ENCODE data around the gene PSTK. TPM values are rescaled to one million over a fixed set of nuclear protein-coding genes. Genes with fewer than 3 reads are reported as not detected.

The PSTK gene
- total RNA-seq (1 to 10 TPM in 8 of 9 donors, under 1 TPM in 1; 0.97 to 3.9 (median 2.0) TPM), polyA plus RNA-seq (1 to 10 TPM; 1.9 to 3.3 TPM)
- long read RNA-seq, donor 1, partial matches to known transcripts, result 0 of 3 reads
- long read RNA-seq, donor 1, other reads (novel, unspliced or antisense), result 0 of 3 reads
- long read RNA-seq, donor 2, partial matches to known transcripts, result 0 of 5 reads
- long read RNA-seq, donor 2, other reads (novel, unspliced or antisense), result 2 of 5 reads
- long read RNA-seq, donor 3, partial matches to known transcripts, result 1 of 2 reads
- long read RNA-seq, donor 3, other reads (novel, unspliced or antisense), result 0 of 2 reads

GRCh38 chr10:122980209-122981065 is at the start of gene PSTK:
Gene PSTK, plus strand, starts transcription at chr10:122980401. Its CDS starts 79 bp downstream, at chr10:122980480.
- Histone ChIP-seq H3K27ac (peak within 1 kb of the TSS; percentile 86 to 96 (median 92)), H3K36me3 (peaks cover 0 to 13% (median 3%) of the 10 kb centered on the region in 9 donors), H3K4me3 (peak within 1 kb of the TSS; percentile 41 to 92 (median 74)), H3K27me3 (no peaks in the 10 kb centered on the region), H3K4me1 (peaks cover 0 to 13% (median 6%) of the 10 kb centered on the region in 12 donors), H3K9me3 (no peaks in the 10 kb centered on the region)
- ATAC-seq, result peak; percentile 97 to 99 (median 99)
- TF ChIP-seq POLR2A (IDR thresholded peaks at IDR 0.05), result peak in 1 of 2 donors; percentile 53
- peak; percentile 86 to 98 (median 95) for TF ChIP-seq CTCF (IDR thresholded peaks at IDR 0.05)
- peak; percentile 91 to 96 (median 94) for DNase-seq
- intact Hi-C loops (cut with DNase I), result loop anchor here in 5 of 10 donors (1.0 to 10.0 kb wide), 5 partner anchors 26 to 606 kb away; partner anchors contain the start of genes C10orf88 (in 4 of the 5), IKZF5 (in 2 of the 5), ACADSB (in 1 of the 5) and PLEKHA1 (in 1 of the 5)
- 0 to 4% (median 1%) methylated on average over 21 to 73 of the region's 73 CpGs for WGBS, 4 donors

GRCh38 chr10:122931088-122931906 is 48.9 kb upstream of the PSTK start:
- no peaks in the 10 kb centered on the region for H3K4me1 ChIP-seq
- DNase-seq, result no peak
- no peak overlapping the region for H3K27ac ChIP-seq
- peaks cover 0 to 43% (median 12%) of the 10 kb centered on the region in 9 donors for H3K36me3 ChIP-seq
- no peaks in the 10 kb centered on the region for H3K27me3 ChIP-seq
- 48 to 58% (median 54%) methylated on average over 6 of the region's 6 CpGs for WGBS, 4 donors
- H3K4me3 ChIP-seq, result no peak overlapping the region
- TF ChIP-seq CTCF (IDR thresholded peaks at IDR 0.05) (no peak), POLR2A (IDR thresholded peaks at IDR 0.05) (no peak)
- no peak for ATAC-seq
- peaks cover 0 to 7% (median 0%) of the 10 kb centered on the region in 12 donors for H3K9me3 ChIP-seq
- intact Hi-C loops (cut with DNase I), result no loop called here

GRCh38 chr10:122939133-122939855 is 40.9 kb upstream of the PSTK start:
- H3K9me3 ChIP-seq, result peaks cover 0 to 7% (median 0%) of the 10 kb centered on the region in 12 donors
- H3K27me3 ChIP-seq, result no peaks in the 10 kb centered on the region
- TF ChIP-seq CTCF (IDR thresholded peaks at IDR 0.05) (no peak), POLR2A (IDR thresholded peaks at IDR 0.05) (no peak)
- no peak for DNase-seq
- no peak overlapping the region for H3K27ac ChIP-seq
- peaks cover 0 to 6% (median 0%) of the 10 kb centered on the region in 12 donors for H3K4me1 ChIP-seq
- ATAC-seq, result no peak
- H3K36me3 ChIP-seq, result peaks cover 0 to 56% (median 37%) of the 10 kb centered on the region in 9 donors
- WGBS, 4 donors, result 96 to 100% (median 98%) methylated on average over 1 of the region's 1 CpG
- intact Hi-C loops (cut with DNase I), result no loop called here
- H3K4me3 ChIP-seq, result no peak overlapping the region
